Fibroblast of mammary gland (primary cell): Measurements from ENCODE around the gene P2RY12.

Experiments used
- DNase-seq: peaks from one replicate; pipeline ENCODE4 v3.0.0-alpha.2; 2010; ENCODE audit warnings: low read depth
- H3K4me3 ChIP-seq: 2 replicates; pipeline ENCODE4 v1.5.1; 2011; ENCODE audit warnings: low read depth, mild to moderate bottlenecking, low read length, moderate library complexity; ENCODE audit not compliant: control insufficient read depth
- CTCF ChIP-seq: conservative IDR thresholded peaks from 2 replicates; pipeline ENCODE4 v1.5.1; 2011; ENCODE audit warnings: low read depth, low read length, inconsistent platforms; ENCODE audit not compliant: control insufficient read depth, insufficient read depth

P2RY12 gene

GRCh38 chr3:151318313-151318712, 66.2 kb downstream of the P2RY12 start:
- DNase-seq: peak; percentile 48
- no peak overlapping the region for H3K4me3 ChIP-seq
- no peak for TF ChIP-seq CTCF

GRCh38 chr3:151316267-151316991, 68.1 kb downstream of the P2RY12 start, which contains the start of gene GPR87:
Gene GPR87, minus strand, starts transcription at chr3:151316820. Its CDS starts 16,720 bp downstream, at chr3:151300100.
- DNase-seq: peak; percentile 45
- TF ChIP-seq CTCF: no peak
- H3K4me3 ChIP-seq: no peak within 1 kb of the TSS

GRCh38 chr3:151315846-151316245, 68.7 kb downstream of the P2RY12 start:
- TF ChIP-seq CTCF: no peak
- H3K4me3 ChIP-seq: no peak overlapping the region
- DNase-seq: no peak

GRCh38 chr3:151315136-151315535, 69.4 kb downstream of the P2RY12 start:
- no peak overlapping the region for H3K4me3 ChIP-seq
- peak; percentile 66 for DNase-seq
- no peak for TF ChIP-seq CTCF

- no peak for DNase-seq
- no peak overlapping the region for H3K4me3 ChIP-seq
- TF ChIP-seq CTCF: no peak
These were observed 70.0 kb downstream of the P2RY12 start for GRCh38 chr3:151314593-151314992.

GRCh38 chr3:151314137-151314536, 70.4 kb downstream of the P2RY12 start:
- TF ChIP-seq CTCF: no peak
- no peak overlapping the region for H3K4me3 ChIP-seq
- no peak for DNase-seq
